Stimulated activated CD8-positive, alpha-beta memory T cell treated with anti-CD3 and anti-CD28 coated beads, Interleukin-4, amount 100 ng/mL, for 1 hour (primary cell): ENCODE results near the gene GHR.

Source experiments
- DNase-seq, 2 donors: peaks; one replicate each; pipeline ENCODE4 v3.0.0-alpha.2; 2020; ENCODE audit warnings: low read depth in 2 of 2, low spot score in 1 of 2

GHR gene

DNA sequence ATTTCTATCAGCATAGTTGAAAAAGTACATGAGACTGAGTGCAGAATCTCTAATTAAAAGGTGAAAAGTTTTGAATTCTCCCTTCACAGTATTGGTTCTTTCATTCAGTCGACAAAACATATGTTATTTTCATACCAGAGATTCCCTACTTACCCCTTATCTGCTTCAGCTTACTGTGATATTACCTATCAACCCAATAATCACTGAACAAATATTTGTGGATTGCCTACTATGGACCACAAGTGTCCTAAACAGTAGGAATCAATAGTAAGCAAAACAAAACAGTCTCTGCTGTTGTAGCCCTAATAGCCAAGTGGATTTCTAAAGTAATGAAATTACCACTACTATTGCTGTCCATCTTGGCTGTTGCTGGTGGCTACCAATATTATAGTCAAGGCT is 344.9 kb downstream of the GHR start:
- DNase-seq, result no peak

DNA sequence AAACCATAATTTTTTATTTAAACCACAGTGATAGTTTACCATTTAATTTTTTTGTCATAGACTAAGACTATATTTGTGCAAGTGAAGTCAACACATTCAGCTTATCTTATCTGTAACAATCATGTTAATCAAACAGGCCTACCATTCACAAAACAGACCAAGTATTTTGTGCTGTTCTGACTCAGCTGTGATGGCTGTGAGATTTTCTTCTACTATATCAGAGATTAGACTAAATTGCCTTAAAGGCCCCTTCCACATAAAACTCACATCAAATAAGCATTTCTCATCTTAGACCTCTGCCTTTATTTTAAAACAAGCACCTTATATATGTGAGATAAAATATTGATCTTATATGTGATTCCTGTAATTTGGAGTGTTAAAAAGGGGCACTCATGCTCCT is 346.8 kb downstream of the GHR start:
- no peak for DNase-seq
